Fibroblast of mammary gland (primary cell): ENCODE data around the gene LINGO1.

Experiments used
- DNase-seq: peaks from one replicate; pipeline ENCODE4 v3.0.0-alpha.2; 2010; ENCODE audit warnings: low read depth
- H3K4me3 ChIP-seq: 2 replicates; pipeline ENCODE4 v1.5.1; 2011; ENCODE audit warnings: low read depth, mild to moderate bottlenecking, low read length, moderate library complexity; ENCODE audit not compliant: control insufficient read depth
- CTCF ChIP-seq: conservative IDR thresholded peaks from 2 replicates; pipeline ENCODE4 v1.5.1; 2011; ENCODE audit warnings: low read depth, low read length, inconsistent platforms; ENCODE audit not compliant: control insufficient read depth, insufficient read depth

Gene LINGO1

GRCh38 chr15:77656294-77656693, 23.6 kb upstream of the LINGO1 start:
- no peak for DNase-seq
- no peak overlapping the region for H3K4me3 ChIP-seq
- TF ChIP-seq CTCF, result no peak

DNA sequence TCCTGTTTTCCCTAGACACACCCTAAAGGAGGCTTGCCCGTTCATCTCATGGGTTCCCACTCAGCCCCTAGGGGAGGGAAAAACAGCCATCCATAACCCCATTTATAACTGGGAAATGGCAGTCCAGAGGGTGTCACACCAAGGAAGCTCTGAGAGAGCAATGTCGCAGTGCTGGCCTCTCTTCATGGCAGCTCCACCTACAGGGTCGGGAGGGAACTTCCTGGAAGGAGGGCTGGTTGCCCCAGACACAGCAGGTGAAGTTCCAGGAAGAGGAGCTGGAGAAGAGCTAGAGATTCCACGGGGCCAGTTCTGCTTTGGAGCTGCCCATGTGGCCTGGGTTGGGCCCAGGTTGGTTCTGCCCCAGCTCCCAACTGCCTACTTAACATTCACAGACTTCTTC, 22.3 kb upstream of the LINGO1 start:
- peak; percentile 21 for TF ChIP-seq CTCF
- H3K4me3 ChIP-seq, result no peak overlapping the region
- DNase-seq, result no peak

- no peak for DNase-seq
- TF ChIP-seq CTCF, result no peak
- H3K4me3 ChIP-seq, result no peak overlapping the region
Measured at GRCh38 chr15:77653832-77654480, 21.2 kb upstream of the LINGO1 start.

- peak; percentile 31 for TF ChIP-seq CTCF
- peak; percentile 25 for DNase-seq
- no peak overlapping the region for H3K4me3 ChIP-seq
Measured at GRCh38 chr15:77650265-77650664, 17.6 kb upstream of the LINGO1 start.

GRCh38 chr15:77649610-77650009, 16.9 kb upstream of the LINGO1 start:
- TF ChIP-seq CTCF, result no peak
- no peak overlapping the region for H3K4me3 ChIP-seq
- no peak for DNase-seq

- DNase-seq, result no peak
- H3K4me3 ChIP-seq, result no peak overlapping the region
- no peak for TF ChIP-seq CTCF
Measured at GRCh38 chr15:77649017-77649416, 16.3 kb upstream of the LINGO1 start.

DNA sequence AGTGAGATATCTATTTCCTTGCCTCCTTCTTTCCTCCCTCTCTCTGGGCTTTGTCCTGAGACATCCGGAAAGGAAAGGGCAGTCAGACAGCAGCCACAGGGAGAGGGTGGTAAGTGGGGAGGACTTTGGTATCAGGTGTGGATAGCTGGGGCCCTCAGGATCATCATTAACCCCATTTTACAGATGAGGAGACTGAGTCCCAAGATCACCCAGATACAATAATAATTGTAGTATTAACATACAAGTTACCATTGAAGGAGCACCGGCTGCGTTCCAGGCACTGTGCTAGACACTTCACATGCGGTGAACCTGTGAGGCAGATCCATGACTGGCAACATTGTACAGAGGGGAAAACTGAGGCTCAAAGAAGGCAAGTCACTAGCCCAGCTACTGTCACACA, 15.2 kb upstream of the LINGO1 start:
- DNase-seq, result no peak
- TF ChIP-seq CTCF, result no peak
- H3K4me3 ChIP-seq, result no peak overlapping the region
